C4-2B (cell line): Measurements from ENCODE around the gene CD99.

Experiments used
- H3K27ac ChIP-seq: fragments of 450-650 bp; 2 replicates; pipeline ENCODE4 v1.5.1; 2017
- ZFX ChIP-seq: fragments of 450-650 bp; IDR thresholded peaks from 2 replicates; pipeline ENCODE4 v1.6.1; 2017
- TF ChIP-seq, protein P1 (sequence below): fragments of 450-650 bp; conservative IDR thresholded peaks from 2 replicates; pipeline ENCODE4 v1.5.1; 2017; ENCODE audit warnings: mild to moderate bottlenecking

CD99 gene

DNA sequence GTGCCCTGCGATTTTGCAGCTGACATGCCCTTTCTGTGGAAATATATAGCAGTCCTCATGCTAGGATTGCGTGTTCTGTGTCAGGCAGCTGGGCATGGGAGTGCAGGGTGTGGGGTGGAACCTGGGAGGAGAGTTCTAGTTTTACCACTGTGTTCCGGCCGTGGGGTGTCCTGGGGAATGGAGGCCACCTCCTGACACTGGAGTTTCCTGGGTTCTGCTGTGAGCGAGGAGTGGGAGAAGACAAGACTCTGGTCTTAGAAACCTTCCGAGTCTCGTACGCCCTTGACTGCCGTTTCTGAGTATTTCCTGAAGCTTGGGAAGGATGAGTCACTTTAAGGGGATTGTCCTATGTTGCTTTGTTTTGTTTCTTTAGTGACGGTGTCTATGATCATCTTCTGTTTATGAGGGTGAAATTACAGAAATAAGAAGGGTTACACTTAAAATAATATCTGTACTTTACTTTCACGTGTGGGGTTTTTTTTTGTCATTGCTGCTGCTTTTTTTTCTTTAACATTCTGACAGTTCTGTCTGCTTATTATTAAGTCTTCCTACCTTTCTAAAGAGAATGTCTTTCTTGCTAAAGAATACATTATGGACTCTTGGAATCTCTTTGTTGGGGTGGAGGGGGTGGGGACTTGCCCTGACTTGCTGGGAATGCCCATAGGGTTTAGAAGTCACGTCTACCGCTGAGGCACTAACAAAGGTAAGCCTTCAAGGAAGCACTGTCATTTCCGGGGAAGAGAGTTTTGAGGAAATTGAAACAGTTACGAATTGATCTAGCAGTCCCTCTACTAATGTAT lies 19.1 kb downstream of the CD99 start:
- no peak overlapping the region for H3K27ac ChIP-seq
- TF ChIP-seq, protein P1, sequence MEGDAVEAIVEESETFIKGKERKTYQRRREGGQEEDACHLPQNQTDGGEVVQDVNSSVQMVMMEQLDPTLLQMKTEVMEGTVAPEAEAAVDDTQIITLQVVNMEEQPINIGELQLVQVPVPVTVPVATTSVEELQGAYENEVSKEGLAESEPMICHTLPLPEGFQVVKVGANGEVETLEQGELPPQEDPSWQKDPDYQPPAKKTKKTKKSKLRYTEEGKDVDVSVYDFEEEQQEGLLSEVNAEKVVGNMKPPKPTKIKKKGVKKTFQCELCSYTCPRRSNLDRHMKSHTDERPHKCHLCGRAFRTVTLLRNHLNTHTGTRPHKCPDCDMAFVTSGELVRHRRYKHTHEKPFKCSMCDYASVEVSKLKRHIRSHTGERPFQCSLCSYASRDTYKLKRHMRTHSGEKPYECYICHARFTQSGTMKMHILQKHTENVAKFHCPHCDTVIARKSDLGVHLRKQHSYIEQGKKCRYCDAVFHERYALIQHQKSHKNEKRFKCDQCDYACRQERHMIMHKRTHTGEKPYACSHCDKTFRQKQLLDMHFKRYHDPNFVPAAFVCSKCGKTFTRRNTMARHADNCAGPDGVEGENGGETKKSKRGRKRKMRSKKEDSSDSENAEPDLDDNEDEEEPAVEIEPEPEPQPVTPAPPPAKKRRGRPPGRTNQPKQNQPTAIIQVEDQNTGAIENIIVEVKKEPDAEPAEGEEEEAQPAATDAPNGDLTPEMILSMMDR, result no peak
- no peak for TF ChIP-seq ZFX

DNA sequence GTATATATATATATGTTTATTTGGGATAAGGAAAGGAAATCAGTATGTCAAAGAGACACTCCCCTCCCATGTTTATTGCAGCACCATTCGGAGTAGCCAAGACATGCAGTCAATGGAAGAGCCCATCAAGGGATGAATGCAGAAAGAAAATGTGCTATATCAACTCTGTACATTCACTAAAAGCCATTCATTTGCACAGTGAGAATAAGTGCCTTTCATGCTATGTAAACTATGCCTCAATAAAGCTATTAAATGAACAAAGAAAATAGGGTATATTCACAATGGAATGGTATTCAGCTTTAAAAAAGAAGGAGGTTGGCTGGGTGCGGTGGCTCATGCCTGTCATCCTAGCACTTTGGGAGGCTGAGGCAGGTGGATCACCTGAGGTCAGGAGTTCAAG lies 20.3 kb downstream of the CD99 start:
- no peak for TF ChIP-seq ZFX
- TF ChIP-seq, protein P1, result no peak
- H3K27ac ChIP-seq, result no peak overlapping the region

DNA sequence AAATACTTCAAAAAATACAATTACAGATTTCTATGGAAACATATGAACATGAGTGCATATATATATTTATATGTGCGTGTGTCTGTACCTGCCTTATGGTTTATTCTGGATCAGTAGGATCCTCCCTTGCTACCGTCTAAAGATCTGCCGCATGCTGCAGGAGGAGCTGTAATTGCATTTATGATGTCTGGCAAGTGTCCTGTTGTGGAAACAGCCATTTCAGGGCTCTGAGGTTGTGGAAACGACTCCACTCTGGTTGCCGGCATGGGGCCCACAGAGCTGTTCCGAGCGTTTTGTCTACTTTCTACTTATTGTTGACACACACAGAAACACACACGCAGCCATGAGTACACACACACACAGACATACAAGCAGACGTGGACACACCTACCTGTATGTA lies 21.3 kb downstream of the CD99 start:
- TF ChIP-seq ZFX, result no peak
- TF ChIP-seq, protein P1, result no peak
- H3K27ac ChIP-seq, result no peak overlapping the region

DNA sequence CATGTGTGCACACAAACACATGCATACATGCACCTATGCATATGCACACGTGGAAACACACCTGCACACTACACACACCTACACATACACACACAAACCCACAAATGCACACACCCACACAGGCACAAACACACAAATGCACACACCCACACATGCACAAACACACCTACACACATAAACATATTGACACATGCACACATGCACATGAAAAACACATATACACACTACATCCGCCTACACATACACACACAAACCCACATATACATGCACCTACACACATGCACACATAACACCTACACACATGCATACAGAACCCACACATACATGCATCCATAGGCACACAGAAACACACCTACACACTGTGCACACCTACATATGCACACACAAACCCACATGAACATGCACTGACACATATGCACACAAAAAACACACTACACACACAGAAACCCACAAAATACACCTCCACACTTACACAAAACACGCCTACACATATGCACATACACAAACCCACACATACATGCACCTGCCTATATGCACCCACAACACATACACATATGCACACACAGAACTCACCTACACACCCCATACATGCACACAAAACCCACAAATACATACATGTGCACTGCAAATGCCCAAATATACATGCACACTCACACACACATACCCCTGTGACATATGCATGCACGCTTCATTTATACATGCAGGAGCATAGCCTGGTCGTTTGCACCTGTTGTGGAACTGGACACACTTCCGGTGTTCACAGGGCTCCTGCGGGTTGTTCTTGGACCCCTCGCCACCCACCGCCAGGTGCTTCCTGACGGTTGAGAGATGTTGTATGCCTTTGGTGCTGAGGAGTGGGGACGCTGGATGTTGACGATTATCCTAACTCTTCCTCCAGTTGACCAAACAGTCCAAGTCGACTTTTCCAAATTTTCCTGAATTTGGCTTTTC lies 22.1 kb downstream of the CD99 start:
- TF ChIP-seq, protein P1, result no peak
- no peak for TF ChIP-seq ZFX
- H3K27ac ChIP-seq, result no peak overlapping the region

DNA sequence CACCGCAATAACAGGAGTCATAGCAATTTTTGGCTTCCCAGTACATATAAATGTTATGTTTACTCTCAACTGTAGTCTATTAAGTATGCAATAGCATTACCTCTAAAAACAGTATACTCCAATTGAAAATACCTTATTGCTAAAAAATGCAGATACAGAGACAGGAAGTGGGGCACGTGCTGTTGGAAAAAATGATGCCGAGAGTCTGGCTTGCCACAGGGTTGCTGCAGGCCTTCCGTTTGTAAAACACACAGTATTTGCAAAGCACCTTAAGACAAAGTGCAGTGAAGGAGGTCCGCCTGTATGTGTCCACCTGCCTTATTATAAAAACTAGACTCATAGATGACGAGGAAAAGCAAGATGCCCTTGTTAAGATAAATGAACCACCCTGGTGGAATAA lies 23.5 kb downstream of the CD99 start:
- H3K27ac ChIP-seq, result no peak overlapping the region
- TF ChIP-seq, protein P1, result no peak
- no peak for TF ChIP-seq ZFX

DNA sequence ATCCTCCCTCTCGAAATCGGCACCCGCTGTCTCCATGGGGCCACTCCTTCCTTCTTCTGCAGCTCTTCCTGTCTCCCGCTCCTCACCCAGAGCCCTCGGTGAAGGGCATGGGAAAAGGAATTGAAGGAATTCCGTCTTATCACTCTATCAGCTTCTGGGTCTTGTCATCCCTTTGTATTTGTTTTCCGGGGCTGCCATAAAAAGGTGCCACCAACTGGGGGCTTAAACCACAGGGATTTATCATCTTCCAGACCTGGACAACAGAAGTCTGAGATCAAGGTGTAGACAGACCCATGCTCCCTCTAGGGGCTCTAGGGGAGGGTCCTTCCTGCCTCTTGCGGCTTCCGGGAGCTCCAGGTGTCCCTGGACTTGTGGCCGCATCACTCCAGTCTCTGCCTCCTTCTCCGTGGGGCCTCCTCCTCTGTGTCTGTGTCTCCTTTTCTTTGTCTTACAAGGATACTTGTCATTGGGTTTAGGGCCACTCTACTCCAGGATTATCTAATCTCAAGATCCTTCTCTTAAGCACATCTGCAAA lies 24.0 kb downstream of the CD99 start:
- no peak overlapping the region for H3K27ac ChIP-seq
- no peak for TF ChIP-seq ZFX
- TF ChIP-seq, protein P1, result no peak

DNA sequence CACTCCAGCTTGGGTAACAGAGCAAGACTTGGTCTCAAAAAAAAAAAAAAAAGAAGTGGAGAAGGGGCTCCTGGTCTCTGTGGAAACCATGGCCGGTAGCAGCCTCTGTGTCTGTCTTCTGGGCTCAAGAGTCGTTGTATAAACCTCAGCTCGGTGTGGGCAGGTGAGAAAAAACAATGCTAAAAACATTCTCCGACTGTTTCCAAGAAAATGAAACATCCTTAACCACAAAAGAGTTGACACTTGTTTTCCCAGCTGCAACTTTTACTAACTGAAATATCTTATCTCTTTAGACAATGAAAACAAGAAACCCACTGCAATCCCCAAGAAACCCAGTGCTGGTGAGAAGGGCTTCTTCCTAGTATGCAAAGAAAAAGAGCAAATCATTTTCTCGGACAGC lies 26.2 kb downstream of the CD99 start:
- H3K27ac ChIP-seq, result no peak overlapping the region
- TF ChIP-seq, protein P1, result no peak
